ENCODE measurements around the gene DOCK1.
"Not testable (repeated sequence)": the region's sequence is repeated elsewhere in the genome, so short reads cannot be mapped to it uniquely, and the experiment has no call there.

Gene DOCK1

GRCh38 chr10:127296696-127297095 is 391.5 kb downstream of the DOCK1 start:
- Histone ChIP-seq H3K27me3 (replicated peaks; ENCODE audit: control insufficient read depth, insufficient read depth, low read length, poor library complexity, severe bottlenecking) (no peaks in the 10 kb centered on the region), H3K27ac (ENCODE audit: insufficient read depth, low read length, poor library complexity, severe bottlenecking) (no peak overlapping the region), H3K4me3 (ENCODE audit: insufficient read depth, low read depth, low read length, poor library complexity, severe bottlenecking) (no peak overlapping the region), H3K4me1 (ENCODE audit: control insufficient read depth, insufficient read depth, low read length, poor library complexity, severe bottlenecking) (peaks cover 10% of the 10 kb centered on the region), H3K9me3 (ENCODE audit: control insufficient read depth, low read length) (no peaks in the 10 kb centered on the region), H3K36me3 (ENCODE audit: control insufficient read depth, insufficient read depth, low read length) (no peaks in the 10 kb centered on the region)
- no peak for DNase-seq

- H3K27ac ChIP-seq (ENCODE audit: insufficient read depth, low read length, poor library complexity, severe bottlenecking), result no peak overlapping the region
- H3K4me1 ChIP-seq (ENCODE audit: control insufficient read depth, insufficient read depth, low read length, poor library complexity, severe bottlenecking), result peaks cover 2% of the 10 kb centered on the region
- H3K27me3 ChIP-seq (replicated peaks; ENCODE audit: control insufficient read depth, insufficient read depth, low read length, poor library complexity, severe bottlenecking), result no peaks in the 10 kb centered on the region
- no peak overlapping the region for H3K4me3 ChIP-seq (ENCODE audit: insufficient read depth, low read depth, low read length, poor library complexity, severe bottlenecking)
- H3K9me3 ChIP-seq (ENCODE audit: control insufficient read depth, low read length), result no peaks in the 10 kb centered on the region
- DNase-seq, result no peak
- H3K36me3 ChIP-seq (ENCODE audit: control insufficient read depth, insufficient read depth, low read length), result no peaks in the 10 kb centered on the region
These were observed 393.2 kb downstream of the DOCK1 start for GRCh38 chr10:127298381-127298780.

- not testable (repeated sequence) for H3K36me3 ChIP-seq (ENCODE audit: control insufficient read depth, insufficient read depth, low read length); H3K4me3 ChIP-seq (ENCODE audit: insufficient read depth, low read depth, low read length, poor library complexity, severe bottlenecking); H3K27ac ChIP-seq (ENCODE audit: insufficient read depth, low read length, poor library complexity, severe bottlenecking); H3K9me3 ChIP-seq (ENCODE audit: control insufficient read depth, low read length); H3K4me1 ChIP-seq (ENCODE audit: control insufficient read depth, insufficient read depth, low read length, poor library complexity, severe bottlenecking); H3K27me3 ChIP-seq (replicated peaks; ENCODE audit: control insufficient read depth, insufficient read depth, low read length, poor library complexity, severe bottlenecking); DNase-seq
These were observed 394.0 kb downstream of the DOCK1 start for GRCh38 chr10:127299192-127299591.

- Histone ChIP-seq H3K4me3 (ENCODE audit: insufficient read depth, low read depth, low read length, poor library complexity, severe bottlenecking) (no peak overlapping the region), H3K36me3 (ENCODE audit: control insufficient read depth, insufficient read depth, low read length) (no peaks in the 10 kb centered on the region), H3K4me1 (ENCODE audit: control insufficient read depth, insufficient read depth, low read length, poor library complexity, severe bottlenecking) (no peaks in the 10 kb centered on the region), H3K27me3 (replicated peaks; ENCODE audit: control insufficient read depth, insufficient read depth, low read length, poor library complexity, severe bottlenecking) (no peaks in the 10 kb centered on the region), H3K27ac (ENCODE audit: insufficient read depth, low read length, poor library complexity, severe bottlenecking) (no peak overlapping the region), H3K9me3 (ENCODE audit: control insufficient read depth, low read length) (no peaks in the 10 kb centered on the region)
- DNase-seq, result no peak
These were observed 394.9 kb downstream of the DOCK1 start for GRCh38 chr10:127299956-127300689.

DNA sequence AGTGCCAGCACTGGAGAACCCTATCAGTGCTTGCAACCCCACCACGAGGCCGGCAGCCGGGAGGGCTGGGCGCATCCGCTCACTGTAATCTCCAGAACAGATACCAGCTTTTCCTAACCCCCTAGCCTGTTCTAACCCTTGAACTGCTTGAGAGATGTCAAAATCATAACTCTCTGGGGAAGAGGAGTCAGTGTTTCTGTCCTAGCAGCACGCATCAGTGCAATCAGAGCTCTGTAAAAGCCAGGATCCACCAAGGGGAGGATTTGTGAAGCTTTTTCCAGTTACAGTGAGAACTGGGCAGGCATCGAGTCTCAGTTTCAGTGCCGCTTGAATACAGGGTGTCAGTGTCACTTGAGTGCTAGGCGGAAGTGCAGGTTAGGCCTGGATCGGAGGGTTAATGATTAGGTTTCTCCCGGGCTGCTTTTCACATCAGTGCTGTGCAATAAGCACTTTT is 395.7 kb downstream of the DOCK1 start:
- Histone ChIP-seq H3K4me3 (ENCODE audit: insufficient read depth, low read depth, low read length, poor library complexity, severe bottlenecking) (no peak overlapping the region), H3K36me3 (ENCODE audit: control insufficient read depth, insufficient read depth, low read length) (no peaks in the 10 kb centered on the region), H3K27me3 (replicated peaks; ENCODE audit: control insufficient read depth, insufficient read depth, low read length, poor library complexity, severe bottlenecking) (no peaks in the 10 kb centered on the region), H3K4me1 (ENCODE audit: control insufficient read depth, insufficient read depth, low read length, poor library complexity, severe bottlenecking) (no peaks in the 10 kb centered on the region), H3K9me3 (ENCODE audit: control insufficient read depth, low read length) (no peaks in the 10 kb centered on the region), H3K27ac (ENCODE audit: insufficient read depth, low read length, poor library complexity, severe bottlenecking) (no peak overlapping the region)
- no peak for DNase-seq

DNA sequence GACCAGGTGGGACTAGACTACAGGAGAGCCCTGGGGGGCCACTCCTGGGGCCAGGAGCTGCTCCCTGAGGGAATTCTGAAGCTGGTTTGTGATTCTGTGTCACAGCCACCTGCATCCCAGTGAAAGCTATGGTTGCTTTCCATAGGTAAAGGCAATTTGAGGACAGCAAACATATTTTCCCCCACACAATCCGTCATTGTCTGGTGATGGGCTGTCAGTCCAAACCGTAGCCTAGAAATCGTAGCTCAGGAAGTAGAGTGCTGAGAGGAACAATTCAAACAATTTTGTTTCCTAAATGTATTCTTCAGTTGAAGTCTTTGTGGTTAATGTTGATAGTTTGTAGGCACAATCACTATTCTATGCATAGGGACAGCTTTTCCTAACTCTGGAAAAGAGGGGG is 397.1 kb downstream of the DOCK1 start:
- no peaks in the 10 kb centered on the region for H3K9me3 ChIP-seq (ENCODE audit: control insufficient read depth, low read length)
- H3K27me3 ChIP-seq (replicated peaks; ENCODE audit: control insufficient read depth, insufficient read depth, low read length, poor library complexity, severe bottlenecking), result no peaks in the 10 kb centered on the region
- DNase-seq, result no peak
- no peak overlapping the region for H3K27ac ChIP-seq (ENCODE audit: insufficient read depth, low read length, poor library complexity, severe bottlenecking)
- H3K36me3 ChIP-seq (ENCODE audit: control insufficient read depth, insufficient read depth, low read length), result no peaks in the 10 kb centered on the region
- no peak overlapping the region for H3K4me3 ChIP-seq (ENCODE audit: insufficient read depth, low read depth, low read length, poor library complexity, severe bottlenecking)
- H3K4me1 ChIP-seq (ENCODE audit: control insufficient read depth, insufficient read depth, low read length, poor library complexity, severe bottlenecking), result no peaks in the 10 kb centered on the region

DNA sequence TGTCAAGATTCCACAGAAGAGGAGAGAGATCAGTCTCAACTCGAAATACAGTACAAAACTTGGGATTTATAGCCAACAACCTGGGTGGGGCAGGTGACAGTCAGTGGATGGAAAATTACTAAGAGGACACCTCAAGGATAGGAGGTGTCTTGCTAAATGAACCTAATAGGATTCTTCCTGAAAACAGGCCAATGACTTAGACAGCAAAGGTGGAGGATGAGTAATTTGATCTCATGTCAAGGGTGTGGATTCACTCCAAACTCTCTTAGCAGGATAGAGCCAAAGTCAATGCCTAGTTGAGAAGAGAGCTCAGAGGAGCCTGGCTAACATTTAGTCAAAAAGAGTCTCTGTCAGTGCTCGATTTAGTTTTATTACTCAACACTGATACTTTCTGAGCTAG is 397.9 kb downstream of the DOCK1 start:
- H3K4me3 ChIP-seq (ENCODE audit: insufficient read depth, low read depth, low read length, poor library complexity, severe bottlenecking), result no peak overlapping the region
- no peak overlapping the region for H3K27ac ChIP-seq (ENCODE audit: insufficient read depth, low read length, poor library complexity, severe bottlenecking)
- no peak for DNase-seq
- no peaks in the 10 kb centered on the region for H3K9me3 ChIP-seq (ENCODE audit: control insufficient read depth, low read length)
- H3K4me1 ChIP-seq (ENCODE audit: control insufficient read depth, insufficient read depth, low read length, poor library complexity, severe bottlenecking), result no peaks in the 10 kb centered on the region
- no peaks in the 10 kb centered on the region for H3K27me3 ChIP-seq (replicated peaks; ENCODE audit: control insufficient read depth, insufficient read depth, low read length, poor library complexity, severe bottlenecking)
- H3K36me3 ChIP-seq (ENCODE audit: control insufficient read depth, insufficient read depth, low read length), result no peaks in the 10 kb centered on the region

DNA sequence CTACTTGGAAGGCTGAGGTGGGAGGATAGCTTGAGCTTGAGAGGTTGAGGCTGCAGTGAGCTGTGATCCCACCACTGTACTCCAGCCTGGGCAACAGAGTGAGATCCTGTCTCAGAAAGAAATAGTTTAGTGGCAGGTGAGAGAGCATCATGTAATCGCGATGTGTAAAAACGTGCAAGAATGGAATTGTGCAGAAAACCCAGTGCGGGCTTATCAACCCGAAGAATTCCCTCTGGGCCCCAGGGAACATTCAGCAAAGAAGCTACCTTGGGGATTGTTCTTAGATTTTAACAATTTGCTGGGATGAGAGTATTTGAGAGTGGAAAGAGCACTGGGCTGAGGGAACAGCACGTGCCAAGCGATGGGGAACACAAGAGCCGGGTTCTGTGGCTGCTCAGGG is 398.5 kb downstream of the DOCK1 start:
- Histone ChIP-seq H3K36me3 (ENCODE audit: control insufficient read depth, insufficient read depth, low read length) (no peaks in the 10 kb centered on the region), H3K4me3 (ENCODE audit: insufficient read depth, low read depth, low read length, poor library complexity, severe bottlenecking) (no peak overlapping the region), H3K4me1 (ENCODE audit: control insufficient read depth, insufficient read depth, low read length, poor library complexity, severe bottlenecking) (no peaks in the 10 kb centered on the region), H3K27me3 (replicated peaks; ENCODE audit: control insufficient read depth, insufficient read depth, low read length, poor library complexity, severe bottlenecking) (no peaks in the 10 kb centered on the region), H3K27ac (ENCODE audit: insufficient read depth, low read length, poor library complexity, severe bottlenecking) (no peak overlapping the region), H3K9me3 (ENCODE audit: control insufficient read depth, low read length) (no peaks in the 10 kb centered on the region)
- no peak for DNase-seq

GRCh38 chr10:127306479-127306878 is 401.3 kb downstream of the DOCK1 start:
- no peaks in the 10 kb centered on the region for H3K4me1 ChIP-seq (ENCODE audit: control insufficient read depth, insufficient read depth, low read length, poor library complexity, severe bottlenecking)
- no peaks in the 10 kb centered on the region for H3K36me3 ChIP-seq (ENCODE audit: control insufficient read depth, insufficient read depth, low read length)
- H3K4me3 ChIP-seq (ENCODE audit: insufficient read depth, low read depth, low read length, poor library complexity, severe bottlenecking), result no peak overlapping the region
- no peak overlapping the region for H3K27ac ChIP-seq (ENCODE audit: insufficient read depth, low read length, poor library complexity, severe bottlenecking)
- H3K9me3 ChIP-seq (ENCODE audit: control insufficient read depth, low read length), result no peaks in the 10 kb centered on the region
- no peak for DNase-seq
- no peaks in the 10 kb centered on the region for H3K27me3 ChIP-seq (replicated peaks; ENCODE audit: control insufficient read depth, insufficient read depth, low read length, poor library complexity, severe bottlenecking)

GRCh38 chr10:127307338-127307737 is 402.1 kb downstream of the DOCK1 start:
- no peak for DNase-seq
- Histone ChIP-seq H3K4me1 (ENCODE audit: control insufficient read depth, insufficient read depth, low read length, poor library complexity, severe bottlenecking) (no peaks in the 10 kb centered on the region), H3K27ac (ENCODE audit: insufficient read depth, low read length, poor library complexity, severe bottlenecking) (no peak overlapping the region), H3K36me3 (ENCODE audit: control insufficient read depth, insufficient read depth, low read length) (no peaks in the 10 kb centered on the region), H3K27me3 (replicated peaks; ENCODE audit: control insufficient read depth, insufficient read depth, low read length, poor library complexity, severe bottlenecking) (no peaks in the 10 kb centered on the region), H3K9me3 (ENCODE audit: control insufficient read depth, low read length) (no peaks in the 10 kb centered on the region), H3K4me3 (ENCODE audit: insufficient read depth, low read depth, low read length, poor library complexity, severe bottlenecking) (no peak overlapping the region)

Measured in effector memory CD4-positive, alpha-beta T cell (primary cell).